D721Med (cell line): ENCODE results near the gene ST7L.

Source experiments
- DNase-seq: peaks from one replicate; pipeline ENCODE4 v3.0.0; 2011; ENCODE audit warnings: low spot score; ENCODE audit not compliant: insufficient read length
- FAIRE-seq: peaks from 2 replicates; lab custom pipeline; 2011; peaks lifted over from hg19 to GRCh38; lab: Jason Lieb, UNC
- CTCF ChIP-seq: IDR thresholded peaks from 2 replicates; pipeline ENCODE4 v1.5.1; 2012; ENCODE audit warnings: mild to moderate bottlenecking, control low read depth; ENCODE audit not compliant: insufficient read depth; ENCODE audit errors: missing control alignments

Gene ST7L

DNA sequence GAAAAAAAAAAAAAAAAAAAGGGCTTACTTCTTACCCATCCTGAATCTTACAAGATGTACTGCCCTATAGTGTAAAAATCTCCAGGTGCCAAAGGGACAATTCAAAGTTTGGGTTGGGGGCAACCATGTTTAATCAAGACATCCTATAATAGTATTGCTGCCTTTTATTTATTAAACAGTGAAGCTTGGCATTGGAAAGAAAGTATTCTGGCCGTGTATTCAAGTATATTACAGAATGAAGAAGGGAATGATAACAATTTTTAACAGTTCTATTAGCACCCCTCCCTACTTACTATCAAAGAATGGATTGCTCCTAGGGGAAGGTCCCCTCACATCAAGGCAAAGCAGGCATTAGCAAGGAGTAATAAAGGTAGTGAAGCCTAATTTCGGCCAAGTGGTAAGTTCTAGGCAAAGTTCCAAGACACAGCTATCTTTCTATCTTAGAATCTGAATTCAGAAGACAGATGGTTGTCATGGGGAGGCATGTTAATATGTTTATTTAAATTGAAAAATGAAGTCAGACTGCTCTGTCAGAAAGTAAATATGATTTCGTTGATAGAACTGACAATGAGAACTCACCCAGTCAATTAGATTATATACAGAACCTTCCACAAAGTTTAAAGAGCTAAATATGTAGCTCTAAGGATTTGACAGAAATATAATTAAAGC, 24.6 kb downstream of the ST7L start:
- FAIRE-seq = no peak
- no peak for TF ChIP-seq CTCF
- DNase-seq = no peak

- no peak for FAIRE-seq
- no peak for TF ChIP-seq CTCF
- no peak for DNase-seq
Observed at GRCh38 chr1:112589766-112590165, 29.2 kb downstream of the ST7L start.

GRCh38 chr1:112583366-112583765, 35.6 kb downstream of the ST7L start:
- FAIRE-seq (no peak), DNase-seq (no peak)
- TF ChIP-seq CTCF = no peak

GRCh38 chr1:112581586-112582192, 37.3 kb downstream of the ST7L start:
- TF ChIP-seq CTCF = no peak
- DNase-seq (no peak), FAIRE-seq (no peak)

- TF ChIP-seq CTCF = no peak
- DNase-seq = no peak
- no peak for FAIRE-seq
Observed at GRCh38 chr1:112579801-112580510, 39.0 kb downstream of the ST7L start.

GRCh38 chr1:112576240-112576639, 42.7 kb downstream of the ST7L start:
- DNase-seq = no peak
- no peak for TF ChIP-seq CTCF
- FAIRE-seq = no peak

- FAIRE-seq = no peak
- DNase-seq = no peak
Observed at GRCh38 chr1:112575154-112575804, 43.7 kb downstream of the ST7L start.

More at GRCh38 chr1:112575154-112575804, 43.7 kb downstream of the ST7L start:
- TF ChIP-seq CTCF = no peak
